K562 (cell line): Measurements from ENCODE around the gene TGM3. TPM values are rescaled to one million over a fixed set of nuclear protein-coding genes. Genes with fewer than 3 reads are reported as not detected.

Source experiments
- ATAC-seq: fragments of 200-7000 bp; cut with Tn5 transposase; 3 replicates; pipeline ENCODE4 v1.9.1; 2020; ENCODE audit warnings: moderate library complexity
- BruUV-seq: library from RNA; stranded (reverse); fragments of 400-500 nt; replicated peaks from 2 replicates; lab custom pipeline; 2021; lab: Mats Ljungman, UMichigan
- CTCF ChIA-PET: fragments of 300-600 bp; formaldehyde crosslinking; extraction: SDS; loops from one replicate; lab custom pipeline; 2021; ENCODE audit warnings: low intra/inter-chr PET ratio; lab: Yijun Ruan, JAX
- POLR2A ChIA-PET: fragments of 300-600, 350-650 bp; sonication (Branson Sonifier 250); formaldehyde crosslinking; extraction: SDS; loops from one replicate; lab custom pipeline; 2021; ENCODE audit warnings: antibody characterized with exemption, inconsistent platforms; lab: Yijun Ruan, JAX
- DNase-seq, 4 experiments: peaks; one replicate each; pipeline versions ENCODE4 v3.0.0 to v3.0.0-alpha.2; 2011 to 2018; ENCODE audit warnings: low spot score in 3 of 4, mixed read lengths in 3 of 4; ENCODE audit errors: extremely low read depth in 1 of 4
- FAIRE-seq: peaks from 2 replicates; lab custom pipeline; 2011; peaks lifted over from hg19 to GRCh38; lab: Jason Lieb, UNC
- H2AFZ ChIP-seq: 2 replicates; pipeline ENCODE4 v1.6.0; 2011; ENCODE audit warnings: low read depth, low read length, control low read depth, inconsistent platforms
- H3K27ac ChIP-seq: fragments of 200-600 bp; 3 replicates; pipeline ENCODE4 v1.8.0; 2011; ENCODE audit warnings: low read depth, mild to moderate bottlenecking, control low read depth, inconsistent platforms, low read length, moderate library complexity, mixed read lengths; ENCODE audit errors: extremely low read depth
- H3K27me3 ChIP-seq, 2 experiments: fragments of 300-600 bp in 1 of 2; 2 replicates in 1 of 2; 3 replicates in 1 of 2; pipeline versions ENCODE4 v1.6.0 to v1.8.0; 2011; ENCODE audit warnings: inconsistent platforms in 2 of 2, low read length in 2 of 2, mild to moderate bottlenecking in 1 of 2, mixed read lengths in 1 of 2, moderate library complexity in 1 of 2; ENCODE audit not compliant: control insufficient read depth in 2 of 2, insufficient read depth in 2 of 2
- H3K36me3 ChIP-seq: fragments of 300-600 bp; 3 replicates; pipeline ENCODE4 v1.8.0; 2011; ENCODE audit warnings: mild to moderate bottlenecking, low read length, inconsistent platforms; ENCODE audit not compliant: control insufficient read depth, insufficient read depth
- H3K4me1 ChIP-seq, 2 experiments: fragments of 200-600 bp in 1 of 2; replicated peaks in 1 of 2; 2 replicates in 1 of 2; 3 replicates in 1 of 2; pipeline versions ENCODE4 v1.5.1 to v1.8.0; 2011; ENCODE audit warnings: inconsistent platforms in 2 of 2, low read length in 2 of 2, mild to moderate bottlenecking in 1 of 2, mixed read lengths in 1 of 2, moderate library complexity in 1 of 2; ENCODE audit not compliant: control insufficient read depth in 2 of 2, insufficient read depth in 2 of 2
- H3K4me2 ChIP-seq: 2 replicates; pipeline ENCODE4 v1.6.1; 2011; ENCODE audit warnings: low read length, control low read depth, inconsistent platforms, mixed read lengths; ENCODE audit not compliant: insufficient read depth
- H3K4me3 ChIP-seq: fragments of 200-600 bp; sonication (generic), shearing (Covaris generic); 2 replicates; pipeline ENCODE4 v1.5.1; 2016; ENCODE audit warnings: control low read depth, inconsistent platforms
- H3K79me2 ChIP-seq: fragments of 200-600 bp; 3 replicates; pipeline ENCODE4 v1.8.0; 2011; ENCODE audit warnings: low read length, inconsistent platforms; ENCODE audit not compliant: control insufficient read depth, insufficient read depth
- H3K9ac ChIP-seq, 2 experiments: 2 replicates each; pipeline versions ENCODE4 v1.6.0 to v1.6.1; 2011; ENCODE audit warnings: low read depth in 2 of 2, low read length in 2 of 2, control low read depth in 1 of 2, inconsistent platforms in 1 of 2, mild to moderate bottlenecking in 1 of 2, mixed read lengths in 1 of 2; ENCODE audit not compliant: insufficient read depth in 1 of 2
- H3K9me1 ChIP-seq: one replicate; pipeline ENCODE4 v1.6.0; 2011; ENCODE audit warnings: inconsistent platforms, mild to moderate bottlenecking, low read length, moderate library complexity; ENCODE audit not compliant: control insufficient read depth, insufficient read depth
- H3K9me3 ChIP-seq: replicated peaks from 2 replicates; pipeline ENCODE4 v1.5.1; 2011; ENCODE audit warnings: low read depth, low read length, inconsistent platforms; ENCODE audit not compliant: control insufficient read depth, insufficient read depth
- H4K20me1 ChIP-seq: replicated peaks from 2 replicates; pipeline ENCODE4 v1.6.1; 2011; ENCODE audit warnings: low read length, inconsistent platforms, mixed read lengths; ENCODE audit not compliant: control insufficient read depth, insufficient read depth
- ESRRA ChIP-seq: fragments of 450-650 bp; IDR thresholded peaks from 2 replicates; pipeline ENCODE4 v1.6.1; 2014; ENCODE audit warnings: low read depth, mild to moderate bottlenecking, moderate library complexity, borderline replicate concordance
- ETV5 ChIP-seq: sonication (generic); formaldehyde crosslinking; IDR thresholded peaks from 2 replicates; pipeline ENCODE4 v1.4.0; 2020; ENCODE audit warnings: low read depth, mild to moderate bottlenecking, missing genetic modification reagents
- HMG20B ChIP-seq: fragments of 250-450 bp; sonication (Bioruptor Pico); IDR thresholded peaks from 2 replicates; pipeline ENCODE4 v1.5.0; 2021; ENCODE audit warnings: mild to moderate bottlenecking
- KAT2B ChIP-seq: IDR thresholded peaks from one replicate; pipeline ENCODE4 v1.6.1; 2012; ENCODE audit warnings: low read depth, mild to moderate bottlenecking, control low read depth, inconsistent platforms, low read length, moderate library complexity
- NEUROD1 ChIP-seq: fragments of 150-350 bp; IDR thresholded peaks from 2 replicates; pipeline ENCODE4 v1.6.1; 2014; ENCODE audit warnings: borderline replicate concordance, low read length, low read depth; ENCODE audit not compliant: partially characterized antibody
- RBM17 ChIP-seq: fragments of 200-400 bp; formaldehyde crosslinking; IDR thresholded peaks from 2 replicates; pipeline ENCODE4 v1.6.1; 2017; ENCODE audit warnings: low read depth, mild to moderate bottlenecking, low read length, borderline replicate concordance
- SRSF9 ChIP-seq: fragments of 200-400 bp; formaldehyde crosslinking; IDR thresholded peaks from 2 replicates; pipeline ENCODE4 v1.6.1; 2017; ENCODE audit warnings: low read depth, low read length, borderline replicate concordance
- TBL1XR1 ChIP-seq, 2 experiments: IDR thresholded peaks; 2 replicates each; pipeline ENCODE4 v1.6.1; 2012; ENCODE audit warnings: improper control_type of control experiment in 2 of 2, low read length in 2 of 2, mild to moderate bottlenecking in 1 of 2
- YBX1 ChIP-seq: fragments of 450-650 bp; IDR thresholded peaks from 2 replicates; pipeline ENCODE4 v1.7.1; 2016; ENCODE audit warnings: mild to moderate bottlenecking
- ZNF184 ChIP-seq: sonication (generic); formaldehyde crosslinking; IDR thresholded peaks from 2 replicates; pipeline ENCODE4 v1.5.0; 2020; ENCODE audit warnings: missing genetic modification reagents
- WGBS: fragments of 100-300 bp; shearing (Covaris generic); methylation state at CpG from one replicate; pipeline ENCODE4 v1.1.6; 2016; ENCODE audit warnings: low coverage, mixed read lengths; ENCODE audit not compliant: insufficient coverage; ENCODE audit errors: missing lambda C conversion rate; 5-methylcytosine and 5-hydroxymethylcytosine counted together
- in situ Hi-C: fragments of 300-500 bp; cut with MboI; formaldehyde crosslinking; loops from 4 replicates; pipeline ENCODE4 v1.15.0; 2018; ENCODE audit warnings: inconsistent platforms, mixed read lengths
- intact Hi-C: fragments of 100-400 bp; cut with micrococcal nuclease; formaldehyde crosslinking; loops from 2 replicates; pipeline ENCODE4 v1.14.2; 2022
- polyA plus RNA-seq, 8 experiments: library from polyadenylated mRNA; depleted of rRNA in 4 of 8; stranded (reverse) in 5 of 8; unstranded in 3 of 8; fragments of >200 nt; fragmentation: Nextera tagmentation in 2 of 8; fragmentation: Illumina TruSeq in 1 of 8; extraction: Ambion mirVana in 2 of 8; extraction: Trizol in 1 of 8; gene quantifications; 2 replicates each; pipeline versions ENCODE4 v1.2.1 to v1.2.3, GENCODE V29; 2011 to 2014; ENCODE audit warnings: inconsistent platforms in 1 of 8, missing spikeins in 1 of 8
- total RNA-seq, 7 experiments: library from RNA; depleted of rRNA in 6 of 7; stranded (reverse); fragments of >200 nt in 6 of 7; fragmentation: Illumina TruSeq in 2 of 7; extraction: Trizol in 2 of 7; gene quantifications; 2 replicates each; pipeline versions ENCODE4 v1.2.1 to v1.2.3, GENCODE V29; 2011 to 2021; ENCODE audit warnings: low replicate concordance in 1 of 7
- TF ChIP-seq, protein P1 (sequence below): fragments of 450-650 bp; formaldehyde crosslinking; IDR thresholded peaks from 2 replicates; pipeline ENCODE4 v1.4.0; 2020; ENCODE audit warnings: mild to moderate bottlenecking, moderate library complexity

TGM3 gene
- total and polyA plus RNA-seq, 9 of the 15 experiments (the other 6 are each of a cell fraction or from before 2014, with no cell fraction given), result not detected

DNA sequence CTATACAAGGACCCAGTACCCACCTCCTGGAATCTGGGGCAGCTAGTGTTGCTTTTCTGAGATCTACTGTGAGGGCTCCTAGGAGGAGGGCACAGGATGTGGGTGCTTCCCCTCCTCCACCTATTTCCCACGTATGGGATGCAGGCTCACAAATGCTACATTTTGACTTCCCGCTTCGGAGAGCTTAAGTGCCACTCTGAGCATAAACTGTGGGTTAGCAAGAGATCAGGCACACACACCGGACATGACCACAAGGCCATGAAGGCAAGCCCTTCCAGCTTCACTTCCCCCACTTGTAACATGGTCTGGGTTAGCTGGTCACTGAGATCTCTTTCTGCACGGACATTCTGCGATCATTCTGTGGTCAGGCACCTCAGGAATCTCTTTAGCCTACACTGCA, 15.7 kb upstream of the TGM3 start (continued):
- TF ChIP-seq NEUROD1 (no peak), HMG20B (CRISPR knock-in tag) (no peak), RBM17 (no peak)
- TF ChIP-seq, protein P1, sequence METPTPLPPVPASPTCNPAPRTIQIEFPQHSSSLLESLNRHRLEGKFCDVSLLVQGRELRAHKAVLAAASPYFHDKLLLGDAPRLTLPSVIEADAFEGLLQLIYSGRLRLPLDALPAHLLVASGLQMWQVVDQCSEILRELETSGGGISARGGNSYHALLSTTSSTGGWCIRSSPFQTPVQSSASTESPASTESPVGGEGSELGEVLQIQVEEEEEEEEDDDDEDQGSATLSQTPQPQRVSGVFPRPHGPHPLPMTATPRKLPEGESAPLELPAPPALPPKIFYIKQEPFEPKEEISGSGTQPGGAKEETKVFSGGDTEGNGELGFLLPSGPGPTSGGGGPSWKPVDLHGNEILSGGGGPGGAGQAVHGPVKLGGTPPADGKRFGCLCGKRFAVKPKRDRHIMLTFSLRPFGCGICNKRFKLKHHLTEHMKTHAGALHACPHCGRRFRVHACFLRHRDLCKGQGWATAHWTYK, result no peak

DNA sequence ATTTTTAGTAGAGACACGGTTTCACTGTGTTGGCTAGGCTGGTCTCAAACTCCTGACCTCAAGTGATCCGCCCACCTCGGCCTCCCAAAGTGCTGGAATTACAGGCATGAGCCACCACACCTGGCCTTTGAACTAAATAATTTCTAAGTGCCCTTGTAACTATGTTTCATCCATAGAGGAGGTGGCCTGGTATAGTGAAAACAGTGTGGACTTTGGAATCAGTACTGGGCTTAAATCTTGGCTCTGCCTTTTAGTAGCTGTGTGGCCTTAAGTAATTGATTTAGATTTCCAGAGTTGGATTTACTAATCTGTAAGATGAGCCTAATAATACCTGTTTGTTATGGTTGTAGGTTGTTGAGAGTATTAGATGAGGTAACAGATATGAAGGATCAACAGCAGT, 14.2 kb upstream of the TGM3 start:
- no peak for DNase-seq
- H2AFZ ChIP-seq, result no peak overlapping the region
- intact Hi-C loops (no loop called here), in situ Hi-C loops (no loop called here)
- no peaks in the 10 kb centered on the region for H3K79me2 ChIP-seq
- H4K20me1 ChIP-seq, result no peaks in the 10 kb centered on the region
- ChIA-PET POLR2A (no interaction called here), CTCF (interaction anchor here (0.5 kb wide), 1 partner anchor 166 kb away, joined by 4 read pairs; no protein-coding TSS in a partner anchor)
- H3K9me1 ChIP-seq, result no peaks in the 10 kb centered on the region
- H3K4me2 ChIP-seq, result no peak overlapping the region
- H3K27me3 ChIP-seq, result peaks cover 2 to 13% of the 10 kb centered on the region in 2 experiments; a peak in 2 of 5 replicates
- no peak for FAIRE-seq
- H3K4me3 ChIP-seq, result no peak overlapping the region
- H3K27ac ChIP-seq, result no peak overlapping the region
- no peak for ATAC-seq
- whole genome bisulfite sequencing, result 8% methylated on average over 3 of the region's 3 CpGs
- TF ChIP-seq SRSF9, result no peak
- no peak for TF ChIP-seq TBL1XR1 (IDR thresholded peaks at IDR 0.05; ENCODE audit: low read length in 2 of 2)
- no peak for TF ChIP-seq YBX1
- no peak for TF ChIP-seq ESRRA
- no peak for TF ChIP-seq ETV5 (CRISPR knock-in tag)
- no peak for TF ChIP-seq ZNF184 (CRISPR knock-in tag)
- TF ChIP-seq KAT2B, result no peak
- H3K4me1 ChIP-seq, result no peaks in the 10 kb centered on the region
- H3K9ac ChIP-seq, result no peak overlapping the region
- H3K9me3 ChIP-seq, result no peaks in the 10 kb centered on the region
- H3K36me3 ChIP-seq, result no peaks in the 10 kb centered on the region
- no TSS peak for BruUV-seq
